Mesodermal cell (in vitro differentiated cells): ENCODE data around the gene LPCAT3. TPM values are rescaled to one million over a fixed set of nuclear protein-coding genes. Genes with fewer than 3 reads are reported as not detected.

Experiments used
- H3K27ac ChIP-seq: 2 replicates; pipeline ENCODE4 v1.7.0; 2013; ENCODE audit warnings: mild to moderate bottlenecking, low read depth, low read length, moderate library complexity; ENCODE audit not compliant: severe bottlenecking
- H3K36me3 ChIP-seq: 2 replicates; pipeline ENCODE4 v1.7.1; 2013; ENCODE audit warnings: mild to moderate bottlenecking, low read length, moderate library complexity; ENCODE audit not compliant: control insufficient read depth, insufficient read depth
- H3K4me1 ChIP-seq: one replicate; pipeline ENCODE4 v1.7.1; 2013; ENCODE audit warnings: mild to moderate bottlenecking, low read length; ENCODE audit not compliant: insufficient read depth, control insufficient read depth, poor library complexity, severe bottlenecking
- H3K4me3 ChIP-seq: 2 replicates; pipeline ENCODE4 v1.7.0; 2013; ENCODE audit warnings: low read length, control low read depth, mild to moderate bottlenecking; ENCODE audit not compliant: insufficient read depth, poor library complexity, severe bottlenecking; ENCODE audit errors: extremely low read depth
- H3K9me3 ChIP-seq: 2 replicates; pipeline ENCODE4 v1.7.1; 2013; ENCODE audit warnings: mild to moderate bottlenecking, low read length, moderate library complexity; ENCODE audit not compliant: control insufficient read depth
- WGBS, 2 experiments: methylation state at CpG; one replicate each; pipeline ENCODE4 v1.1.5; 2013; ENCODE audit warnings: missing lambda C conversion rate in 2 of 2; ENCODE audit not compliant: insufficient coverage in 2 of 2; 5-methylcytosine and 5-hydroxymethylcytosine counted together
- polyA plus RNA-seq, 2 experiments: library from polyadenylated mRNA; stranded (reverse); fragments of 50-300 nt; gene quantifications; one replicate each; pipeline ENCODE4 v1.2.3, GENCODE V29; 2013

Gene LPCAT3
- 26.7 TPM for polyA plus RNA-seq (2013, experiment 1 of 2)
- 26.7 TPM for polyA plus RNA-seq (2013, experiment 2 of 2)

GRCh38 chr12:7018350-7019042 is at the start of gene LPCAT3:
LPCAT3 (minus strand) TSS chr12:7018476; CDS start chr12:7018424, 52 bp downstream.
- Histone ChIP-seq H3K36me3 (peaks cover 9% of the 10 kb centered on the region), H3K9me3 (no peaks in the 10 kb centered on the region), H3K4me3 (peak within 1 kb of the TSS; percentile 78), H3K4me1 (peaks cover 5% of the 10 kb centered on the region), H3K27ac (peak within 1 kb of the TSS; percentile 62)
- WGBS, 2 experiments = 0 to 1% methylated on average over 38 to 72 of the region's 77 CpGs

DNA sequence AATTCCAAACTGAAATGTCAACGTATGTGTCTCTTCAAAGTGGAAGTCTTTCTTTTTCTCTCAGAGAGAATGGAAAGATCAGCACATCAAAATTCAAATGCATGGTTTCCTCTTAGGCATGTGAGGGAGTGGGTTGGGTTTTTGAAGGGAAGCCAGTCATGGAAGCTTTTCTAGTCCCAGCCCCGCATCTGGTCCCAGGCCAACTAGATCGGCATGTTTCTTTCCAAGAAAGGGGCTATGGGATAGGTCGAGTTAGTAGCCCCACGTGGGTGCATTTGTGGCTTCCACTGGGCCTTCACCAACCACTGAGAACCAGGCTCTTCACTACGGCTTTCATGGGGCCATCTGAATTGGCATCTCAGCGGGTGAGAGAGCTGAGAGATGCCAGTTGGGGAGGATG is 48.8 kb upstream of the LPCAT3 start:
- no peak overlapping the region for H3K27ac ChIP-seq
- no peaks in the 10 kb centered on the region for H3K4me1 ChIP-seq
- no peaks in the 10 kb centered on the region for H3K9me3 ChIP-seq
- 90 to 100% methylated on average over 6 to 7 of the region's 7 CpGs for WGBS, 2 experiments
- H3K4me3 ChIP-seq = no peak overlapping the region
- no peaks in the 10 kb centered on the region for H3K36me3 ChIP-seq

DNA sequence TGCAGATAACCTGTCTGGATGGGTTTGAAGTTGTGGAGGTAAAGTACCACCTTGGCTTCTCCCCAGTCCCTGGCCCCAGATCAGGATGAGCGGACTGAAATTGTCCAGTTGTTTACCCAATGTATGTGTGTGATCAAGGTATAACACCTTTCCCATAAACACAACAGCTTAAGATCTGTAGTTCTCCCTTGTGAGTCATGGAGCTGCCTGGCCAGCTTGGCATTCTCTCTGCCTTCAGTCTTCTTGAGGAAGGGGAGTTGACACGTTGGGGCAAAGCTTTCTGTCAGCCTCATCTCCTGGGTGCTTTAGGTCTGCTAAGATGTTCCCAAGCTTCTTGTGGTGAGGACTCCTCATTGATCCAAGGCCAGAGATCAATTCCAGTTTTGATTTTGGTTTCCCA is 48.3 kb upstream of the LPCAT3 start:
- no peaks in the 10 kb centered on the region for H3K4me1 ChIP-seq
- WGBS, 2 experiments = 100% methylated on average over 1 of the region's 2 CpGs; no CpG with 5 or more reads in 1 of the 2 experiments
- H3K27ac ChIP-seq = no peak overlapping the region
- H3K36me3 ChIP-seq = no peaks in the 10 kb centered on the region
- no peak overlapping the region for H3K4me3 ChIP-seq
- no peaks in the 10 kb centered on the region for H3K9me3 ChIP-seq

DNA sequence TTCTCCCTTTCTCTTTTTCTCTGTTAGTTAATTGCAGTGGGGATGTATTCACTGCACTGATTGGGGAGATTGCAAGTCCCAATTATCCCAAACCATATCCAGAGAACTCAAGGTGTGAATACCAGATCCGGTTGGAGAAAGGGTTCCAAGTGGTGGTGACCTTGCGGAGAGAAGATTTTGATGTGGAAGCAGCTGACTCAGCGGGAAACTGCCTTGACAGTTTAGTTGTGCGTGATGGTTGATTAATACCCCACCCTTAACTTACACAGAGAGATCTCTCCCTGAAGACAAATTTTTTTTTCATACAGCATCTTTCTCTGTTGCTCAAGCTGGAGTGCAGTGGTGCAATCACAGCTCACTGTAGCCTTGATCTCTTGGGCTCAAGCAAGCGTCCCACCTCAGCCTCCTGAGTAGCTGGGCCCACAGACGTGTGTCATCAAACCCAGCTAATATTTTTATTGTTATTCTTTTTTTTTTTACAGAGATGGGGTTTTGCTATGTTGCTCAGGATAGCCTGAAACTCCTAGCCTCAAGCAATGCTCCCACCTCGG is 46.9 kb upstream of the LPCAT3 start:
- Histone ChIP-seq H3K4me1 (no peaks in the 10 kb centered on the region), H3K4me3 (no peak overlapping the region), H3K27ac (no peak overlapping the region), H3K9me3 (no peaks in the 10 kb centered on the region), H3K36me3 (no peaks in the 10 kb centered on the region)
- WGBS, 2 experiments = 90% methylated on average over 3 of the region's 7 CpGs; no CpG with 5 or more reads in 1 of the 2 experiments

GRCh38 chr12:7064516-7064915 is 46.2 kb upstream of the LPCAT3 start:
- no peaks in the 10 kb centered on the region for H3K9me3 ChIP-seq
- no peak overlapping the region for H3K27ac ChIP-seq
- H3K4me1 ChIP-seq = no peaks in the 10 kb centered on the region
- no peaks in the 10 kb centered on the region for H3K36me3 ChIP-seq
- 100% methylated on average over 2 of the region's 3 CpGs; no CpG with 5 or more reads in 1 of the 2 experiments for WGBS, 2 experiments
- H3K4me3 ChIP-seq = no peak overlapping the region

GRCh38 chr12:7061596-7061995 is 43.3 kb upstream of the LPCAT3 start:
- H3K4me3 ChIP-seq = no peak overlapping the region
- no peak overlapping the region for H3K27ac ChIP-seq
- H3K9me3 ChIP-seq = no peaks in the 10 kb centered on the region
- no peaks in the 10 kb centered on the region for H3K36me3 ChIP-seq
- no peaks in the 10 kb centered on the region for H3K4me1 ChIP-seq
- WGBS, 2 experiments = 95% methylated on average over 6 to 7 of the region's 7 CpGs

- 86 to 89% methylated on average over 11 of the region's 13 CpGs for WGBS, 2 experiments
- H3K27ac ChIP-seq = no peak overlapping the region
- H3K9me3 ChIP-seq = no peaks in the 10 kb centered on the region
- H3K4me1 ChIP-seq = no peaks in the 10 kb centered on the region
- H3K4me3 ChIP-seq = no peak overlapping the region
- no peaks in the 10 kb centered on the region for H3K36me3 ChIP-seq
These were observed 42.9 kb upstream of the LPCAT3 start for GRCh38 chr12:7061138-7061537.

DNA sequence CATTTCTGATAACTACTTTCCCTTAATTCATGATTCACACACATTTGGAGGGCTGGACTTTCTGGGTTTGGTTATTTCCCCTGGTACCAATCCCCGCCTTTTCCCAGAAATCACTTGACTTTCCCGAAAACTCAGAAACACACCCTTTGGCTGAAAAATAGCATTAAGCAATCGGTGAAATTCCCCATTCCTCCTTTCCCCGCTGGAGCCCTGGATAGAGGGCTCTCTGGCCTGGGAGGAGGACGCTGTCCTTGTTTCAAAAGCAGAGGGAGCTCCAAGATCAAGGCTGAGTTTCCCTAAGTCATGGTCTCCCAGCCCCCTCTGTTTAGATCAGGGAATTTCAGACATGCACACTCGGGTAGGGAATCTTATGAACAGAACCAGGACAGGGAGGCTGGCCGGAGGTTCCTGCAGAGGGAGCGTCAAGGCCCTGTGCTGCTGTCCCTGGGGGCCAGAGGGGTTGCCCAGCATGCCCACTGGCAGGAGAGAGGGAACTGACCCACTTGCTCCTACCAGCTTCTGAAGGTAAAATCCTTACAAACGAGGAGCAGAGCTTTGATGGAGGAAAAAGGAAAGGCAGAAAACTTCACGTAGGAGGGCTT is 42.2 kb upstream of the LPCAT3 start, which contains the start of gene C1S:
TSS of gene C1S (plus strand) at position 366 of the 602 bp plus-strand sequence. CDS start 1,195 bp downstream, outside the sequence.
- no peaks in the 10 kb centered on the region for H3K4me1 ChIP-seq
- H3K27ac ChIP-seq = no peak within 1 kb of the TSS
- WGBS, 2 experiments = 33 to 38% methylated on average over 8 of the region's 10 CpGs
- no peaks in the 10 kb centered on the region for H3K36me3 ChIP-seq
- H3K4me3 ChIP-seq = no peak within 1 kb of the TSS
- H3K9me3 ChIP-seq = no peaks in the 10 kb centered on the region

GRCh38 chr12:7059780-7060179 is 41.5 kb upstream of the LPCAT3 start:
- no peak overlapping the region for H3K27ac ChIP-seq
- no peaks in the 10 kb centered on the region for H3K4me1 ChIP-seq
- H3K9me3 ChIP-seq = no peaks in the 10 kb centered on the region
- no peak overlapping the region for H3K4me3 ChIP-seq
- no peaks in the 10 kb centered on the region for H3K36me3 ChIP-seq
- WGBS, 2 experiments = 89% methylated on average over 3 to 4 of the region's 4 CpGs

DNA sequence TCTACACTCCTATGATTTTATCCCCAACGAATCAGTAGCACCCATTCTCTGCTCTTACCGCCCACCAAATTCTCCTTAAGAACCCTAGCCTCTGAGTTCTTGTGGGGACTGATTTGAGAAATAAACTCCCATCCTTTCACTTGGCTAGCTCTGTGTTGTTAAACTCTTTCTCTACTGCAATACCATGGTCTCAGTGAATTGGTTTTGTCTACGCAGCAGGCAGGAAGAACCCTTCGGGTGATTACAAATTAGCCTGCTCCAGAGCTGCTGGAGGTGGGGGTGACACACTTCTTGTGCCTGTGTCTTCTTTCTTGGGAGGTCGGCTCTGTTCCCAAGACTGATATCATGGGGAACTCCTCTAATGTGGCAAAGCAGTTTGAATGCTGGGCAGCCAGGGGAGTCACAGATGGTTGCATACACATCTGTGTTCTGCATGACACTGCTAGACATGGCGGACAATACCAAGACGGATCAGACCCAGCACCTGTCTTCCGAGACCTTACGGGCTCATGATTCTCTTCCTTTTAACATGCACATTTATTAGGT is 40.6 kb upstream of the LPCAT3 start:
- Histone ChIP-seq H3K4me3 (no peak overlapping the region), H3K27ac (no peak overlapping the region), H3K36me3 (no peaks in the 10 kb centered on the region), H3K9me3 (no peaks in the 10 kb centered on the region), H3K4me1 (no peaks in the 10 kb centered on the region)
- WGBS, 2 experiments = 92 to 97% methylated on average over 6 of the region's 9 CpGs
